HepG2 (cell line): ENCODE results near the gene PDZD7. TPM values are rescaled to one million over a fixed set of nuclear protein-coding genes. Genes with fewer than 3 reads are reported as not detected.

Experiments
- AFF4 ChIP-seq: sonication (generic); formaldehyde crosslinking; IDR thresholded peaks from 2 replicates; pipeline ENCODE4 v1.4.0; 2020; ENCODE audit warnings: missing genetic modification reagents
- AHR ChIP-seq: IDR thresholded peaks from 2 replicates; pipeline ENCODE4 v1.6.1; 2018; ENCODE audit warnings: missing genetic modification reagents, missing compliant biosample characterization
- ARHGAP35 ChIP-seq: sonication (generic); formaldehyde crosslinking; IDR thresholded peaks from 2 replicates; pipeline ENCODE4 v1.9.0; 2022; ENCODE audit warnings: mild to moderate bottlenecking, inconsistent platforms, moderate library complexity, missing genetic modification reagents, borderline replicate concordance
- ARID4A ChIP-seq: sonication (generic); formaldehyde crosslinking; IDR thresholded peaks from 2 replicates; pipeline ENCODE4 v1.5.0; 2020; ENCODE audit warnings: mild to moderate bottlenecking, missing genetic modification reagents, borderline replicate concordance
- ATRX ChIP-seq: sonication (generic); formaldehyde crosslinking; IDR thresholded peaks from 2 replicates; pipeline ENCODE4 v1.4.0; 2020; ENCODE audit warnings: missing genetic modification reagents, borderline replicate concordance
- GFI1 ChIP-seq: sonication (generic); formaldehyde crosslinking; IDR thresholded peaks from 2 replicates; pipeline ENCODE4 v1.5.0; 2020; ENCODE audit warnings: missing genetic modification reagents, mild to moderate bottlenecking, borderline replicate concordance
- HCFC1 ChIP-seq: fragments of 150-350 bp; IDR thresholded peaks from 2 replicates; pipeline ENCODE4 v1.6.1; 2014; ENCODE audit warnings: low read depth, low read length
- HINFP ChIP-seq: sonication (generic); formaldehyde crosslinking; IDR thresholded peaks from 2 replicates; pipeline ENCODE4 v1.4.0; 2020; ENCODE audit warnings: low read depth, mild to moderate bottlenecking, missing genetic modification reagents
- PITX1 ChIP-seq: sonication (generic); formaldehyde crosslinking; IDR thresholded peaks from 2 replicates; pipeline ENCODE4 v1.5.1; 2020; ENCODE audit warnings: mild to moderate bottlenecking, missing genetic modification reagents
- RFX3 ChIP-seq: IDR thresholded peaks from 2 replicates; pipeline ENCODE4 v1.6.1; 2016; ENCODE audit warnings: missing biosample characterization, missing genetic modification reagents
- SRF ChIP-seq: IDR thresholded peaks from 2 replicates; pipeline ENCODE4 v1.6.1; 2011; ENCODE audit warnings: mild to moderate bottlenecking, low read depth, low read length, moderate library complexity
- TEAD2 ChIP-seq: sonication (generic); formaldehyde crosslinking; IDR thresholded peaks from 2 replicates; pipeline ENCODE4 v1.9.0; 2021; ENCODE audit warnings: missing genetic modification reagents
- ZBTB7A ChIP-seq: sonication (generic); formaldehyde crosslinking; IDR thresholded peaks from 2 replicates; pipeline ENCODE4 v1.8.0; 2022; ENCODE audit warnings: mild to moderate bottlenecking, missing genetic modification reagents
- ZFP36 ChIP-seq: fragments of 150-350 bp; IDR thresholded peaks from 2 replicates; pipeline ENCODE4 v1.6.1; 2018; ENCODE audit warnings: borderline replicate concordance, low read length, low read depth; ENCODE audit not compliant: partially characterized antibody
- ZFY ChIP-seq: sonication (generic); formaldehyde crosslinking; IDR thresholded peaks from 2 replicates; pipeline ENCODE4 v1.4.0; 2020; ENCODE audit warnings: missing genetic modification reagents
- ZKSCAN8 ChIP-seq: IDR thresholded peaks from 2 replicates; pipeline ENCODE4 v1.6.1; 2016; ENCODE audit warnings: borderline replicate concordance, missing genetic modification reagents, missing compliant biosample characterization
- ZNF564 ChIP-seq: sonication (generic); formaldehyde crosslinking; IDR thresholded peaks from 2 replicates; pipeline ENCODE4 v1.8.1; 2023; ENCODE audit warnings: mild to moderate bottlenecking, missing genetic modification reagents
- ZNF816 ChIP-seq: sonication (generic); formaldehyde crosslinking; IDR thresholded peaks from 2 replicates; pipeline ENCODE4 v1.8.0; 2022; ENCODE audit warnings: missing genetic modification reagents, mild to moderate bottlenecking, borderline replicate concordance
- polyA plus RNA-seq, 8 experiments: library from polyadenylated mRNA; depleted of rRNA in 3 of 8; stranded (reverse) in 7 of 8; unstranded in 1 of 8; fragments of >200 nt; fragmentation: Illumina TruSeq in 4 of 8; extraction: Trizol in 4 of 8; gene quantifications; 2 replicates each; pipeline versions ENCODE4 v1.2.1 to v1.2.3, GENCODE V29; 2011 to 2016; ENCODE audit warnings: low read depth in 4 of 8, missing spikeins in 1 of 8, mixed read lengths in 1 of 8; ENCODE audit not compliant: insufficient read depth in 1 of 8
- total RNA-seq, 5 experiments: library from RNA; depleted of rRNA; stranded (reverse); fragments of >200 nt; fragmentation: Illumina TruSeq; extraction: Trizol; gene quantifications; 2 replicates each; pipeline ENCODE4 v1.2.3, GENCODE V29; 2016; ENCODE audit warnings: low read depth in 1 of 5
- TF ChIP-seq, protein P1 (sequence below): sonication (generic); formaldehyde crosslinking; conservative IDR thresholded peaks from 2 replicates; pipeline ENCODE4 v1.4.0; 2020; ENCODE audit warnings: missing genetic modification reagents

PDZD7 gene
- total and polyA plus RNA-seq, 2 of the 13 experiments (the other 11 are each of a cell fraction or from before 2014, with no cell fraction given), result 0.58 to 0.73 TPM

DNA sequence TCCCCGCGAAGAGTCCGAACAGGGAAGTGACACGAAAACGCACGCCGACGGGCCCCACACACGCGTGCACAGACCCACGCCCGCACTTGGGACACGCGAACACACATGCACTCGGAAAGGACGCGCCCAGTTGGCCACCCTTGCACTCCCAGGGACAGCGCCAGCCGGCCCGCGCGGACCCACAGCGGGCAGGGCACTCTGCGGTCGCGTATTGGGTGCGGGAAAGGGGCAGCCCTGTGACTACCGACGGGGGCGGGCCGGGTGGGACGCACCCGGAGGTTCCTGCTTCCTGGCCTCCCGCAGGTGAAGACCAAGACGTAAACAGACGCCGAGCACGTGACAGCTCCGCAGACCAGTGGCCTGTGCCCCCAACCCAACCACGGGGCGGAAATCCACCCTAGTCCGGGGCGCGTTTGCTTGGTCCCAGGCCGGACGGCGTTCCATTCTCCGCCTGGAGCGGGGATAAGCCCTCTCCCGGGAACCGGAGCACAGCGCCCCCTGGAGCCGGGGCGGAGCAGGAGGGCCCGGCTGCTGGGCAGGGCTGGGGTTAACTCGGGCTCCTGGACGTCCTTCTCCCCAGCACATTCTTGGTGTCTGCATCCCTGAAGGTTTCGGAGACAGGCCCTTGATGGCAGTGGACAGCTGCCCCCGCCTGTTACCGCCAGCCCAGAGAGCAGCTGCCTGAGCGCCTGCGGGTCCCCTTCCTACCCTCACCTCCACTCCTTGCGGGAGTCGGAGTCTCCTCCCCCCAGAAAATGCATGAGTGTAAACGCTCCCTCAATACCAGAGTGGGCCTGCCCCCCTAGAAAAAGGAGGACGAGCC is 33.4 kb downstream of the PDZD7 start (continued):
- TF ChIP-seq AFF4 (CRISPR knock-in tag) (0 out of 2 replicates have a peak, but pooled peaks have one; percentile 17), ZNF816 (CRISPR knock-in tag) (0 out of 2 replicates have a peak, but pooled peaks have one; percentile 10), ARHGAP35 (CRISPR knock-in tag) (no peak), HINFP (CRISPR knock-in tag) (no peak), GFI1 (CRISPR knock-in tag) (no peak), ARID4A (CRISPR knock-in tag) (peak; percentile 73), RFX3 (no peak), TEAD2 (CRISPR knock-in tag) (no peak), ZBTB7A (CRISPR knock-in tag) (no peak; the same call in 1 of the 2 replicates), SRF (no peak), ZFY (peak; percentile 91), PITX1 (CRISPR knock-in tag) (peak; percentile 15; the same call in 1 of the 2 replicates), ZKSCAN8 (CRISPR knock-in tag) (no peak), AHR (CRISPR knock-in tag) (0 out of 2 replicates have a peak, but pooled peaks have one; percentile 45), ZNF564 (CRISPR knock-in tag) (no peak; the same call in 1 of the 2 replicates), ATRX (CRISPR knock-in tag) (no peak), HCFC1 (no peak), ZFP36 (no peak)
- TF ChIP-seq, protein P1, sequence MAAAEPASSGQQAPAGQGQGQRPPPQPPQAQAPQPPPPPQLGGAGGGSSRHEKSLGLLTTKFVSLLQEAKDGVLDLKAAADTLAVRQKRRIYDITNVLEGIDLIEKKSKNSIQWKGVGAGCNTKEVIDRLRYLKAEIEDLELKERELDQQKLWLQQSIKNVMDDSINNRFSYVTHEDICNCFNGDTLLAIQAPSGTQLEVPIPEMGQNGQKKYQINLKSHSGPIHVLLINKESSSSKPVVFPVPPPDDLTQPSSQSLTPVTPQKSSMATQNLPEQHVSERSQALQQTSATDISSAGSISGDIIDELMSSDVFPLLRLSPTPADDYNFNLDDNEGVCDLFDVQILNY (CRISPR knock-in tag), result no peak
